PC-3 (cell line): Measurements from ENCODE around the gene ATL1. TPM values are rescaled to one million over a fixed set of nuclear protein-coding genes. Genes with fewer than 3 reads are reported as not detected.

Source experiments
- ATAC-seq: fragments of 200-7000 bp; cut with Tn5 transposase; 2 replicates; pipeline ENCODE4 v1.9.1; 2020; ENCODE audit warnings: mild to moderate bottlenecking, moderate library complexity
- BruUV-seq: library from RNA; stranded (reverse); fragments of 400-500 nt; replicated peaks from 2 replicates; lab custom pipeline; 2021; lab: Mats Ljungman, UMichigan
- CTCF ChIA-PET: fragments of 300-600 bp; sonication (Branson Sonifier 250); formaldehyde crosslinking; loops from one replicate; lab custom pipeline; 2022; ENCODE audit warnings: antibody characterized with exemption; lab: Charles Lee
- POLR2A ChIA-PET: fragments of 300-600 bp; sonication (Branson Sonifier 250); formaldehyde crosslinking; loops from one replicate; lab custom pipeline; 2022; ENCODE audit warnings: antibody characterized with exemption; ENCODE audit not compliant: unreplicated experiment; lab: Charles Lee
- DNase-seq: peaks from one replicate; pipeline ENCODE4 v3.0.0-alpha.2; 2015
- H2AFZ ChIP-seq: fragments of 300-600 bp; sonication (generic); 2 replicates; pipeline ENCODE4 v1.6.0; 2016; ENCODE audit warnings: antibody characterized with exemption, low read length
- H3F3A ChIP-seq: fragments of 300-600 bp; sonication (generic); one replicate; pipeline ENCODE4 v1.6.0; 2017; ENCODE audit warnings: antibody characterized with exemption, low read length, control low read depth, mild to moderate bottlenecking; ENCODE audit not compliant: unreplicated experiment
- H3K27ac ChIP-seq: fragments of 300-600 bp; sonication (generic); 2 replicates; pipeline ENCODE4 v1.5.1; 2016; ENCODE audit warnings: mild to moderate bottlenecking, low read length
- H3K27me3 ChIP-seq: fragments of 300-600 bp; sonication (generic); 2 replicates; pipeline ENCODE4 v1.6.1; 2016; ENCODE audit warnings: low read length, mixed read lengths
- H3K36me3 ChIP-seq: fragments of 300-600 bp; sonication (generic); 2 replicates; pipeline ENCODE4 v1.6.1; 2016; ENCODE audit warnings: low read depth, mixed run types, low read length, mixed read lengths
- H3K4me1 ChIP-seq: fragments of 300-600 bp; sonication (generic); 2 replicates; pipeline ENCODE4 v1.5.1; 2016; ENCODE audit warnings: low read length; ENCODE audit not compliant: insufficient read depth
- H3K4me2 ChIP-seq: fragments of 300-600 bp; sonication (generic); 2 replicates; pipeline ENCODE4 v1.6.0; 2016; ENCODE audit warnings: low read length
- H3K4me3 ChIP-seq: fragments of 300-600 bp; sonication (generic); 2 replicates; pipeline ENCODE4 v1.5.1; 2016; ENCODE audit warnings: mild to moderate bottlenecking, low read length, mixed read lengths
- H3K79me2 ChIP-seq: fragments of 300-600 bp; sonication (generic); 2 replicates; pipeline ENCODE4 v1.6.1; 2017; ENCODE audit warnings: low read length, mixed read lengths
- H3K9ac ChIP-seq: fragments of 300-600 bp; sonication (generic); 2 replicates; pipeline ENCODE4 v1.6.0; 2016; ENCODE audit warnings: mild to moderate bottlenecking, low read length
- H3K9me2 ChIP-seq: fragments of 300-600 bp; sonication (generic); replicated peaks from 2 replicates; pipeline ENCODE4 v1.6.1; 2016; ENCODE audit warnings: mixed run types, low read length, mixed read lengths
- H3K9me3 ChIP-seq: fragments of 300-600 bp; sonication (generic); 2 replicates; pipeline ENCODE4 v1.6.1; 2016; ENCODE audit warnings: low read length, mixed read lengths
- H4K20me1 ChIP-seq: fragments of 300-600 bp; sonication (generic); 2 replicates; pipeline ENCODE4 v1.6.1; 2016; ENCODE audit warnings: low read length, mixed read lengths
- EZH2 ChIP-seq: fragments of 300-600 bp; sonication (generic); IDR thresholded peaks from one replicate; pipeline ENCODE4 v1.6.1; 2017; ENCODE audit warnings: antibody characterized with exemption, mild to moderate bottlenecking, low read length; ENCODE audit not compliant: unreplicated experiment
- EZH2phosphoT487 ChIP-seq: fragments of 300-600 bp; sonication (generic); IDR thresholded peaks from 2 replicates; pipeline ENCODE4 v1.6.1; 2018; ENCODE audit warnings: mild to moderate bottlenecking, antibody characterized with exemption, low read length, borderline replicate concordance
- intact Hi-C: fragments of 100-400 bp; cut with micrococcal nuclease; formaldehyde crosslinking; loops from 2 replicates; pipeline ENCODE4 v1.9.0; 2023
- total RNA-seq: library from RNA; depleted of rRNA; stranded (reverse); fragments of >200 nt; gene quantifications from 2 replicates; pipeline ENCODE4 v1.2.3, GENCODE V29; 2014
- TF ChIP-seq, protein P1 (sequence below): fragments of 300-600 bp; sonication (generic); conservative IDR thresholded peaks from 2 replicates; pipeline ENCODE4 v1.5.1; 2017; ENCODE audit warnings: antibody characterized with exemption, low read depth, mild to moderate bottlenecking, low read length

Gene ATL1
- total RNA-seq, 1 experiment from 2014 or later = 1.3 TPM

DNA sequence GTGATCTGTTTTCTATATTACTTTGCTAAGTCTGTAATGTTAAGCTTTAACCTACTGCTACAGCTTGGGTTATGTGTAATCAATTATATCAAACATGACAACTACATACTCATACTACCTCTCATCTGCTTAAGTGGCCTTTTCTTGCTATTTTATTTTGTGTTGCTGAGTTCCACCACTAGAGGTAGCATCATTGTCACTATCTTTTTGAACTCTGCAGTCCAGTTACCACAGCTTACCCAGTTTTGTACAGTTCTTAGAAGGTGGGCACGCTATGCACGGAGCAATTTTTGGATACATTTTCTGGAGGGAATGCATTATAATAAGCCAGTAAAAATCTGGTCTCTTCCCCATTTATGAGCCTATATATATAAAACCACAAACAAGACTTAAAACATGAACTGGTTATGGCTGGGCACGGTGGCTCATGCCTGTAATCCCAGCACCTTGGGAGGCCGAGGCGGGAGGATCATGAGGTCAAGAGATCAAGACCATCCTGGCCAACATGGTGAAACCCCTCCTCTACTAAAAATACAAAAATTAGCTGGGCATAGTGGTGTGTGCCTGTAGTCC is 59.7 kb downstream of the ATL1 start:
- no TSS peak for BruUV-seq
- no peak overlapping the region for H2AFZ ChIP-seq
- ChIA-PET POLR2A (interaction anchor here (0.7 to 1.1 kb wide), 3 partner anchors 49 to 95 kb away, joined by 6 to 15 read pairs (median 7); partner anchors contain the start of gene SAV1), CTCF (interaction anchor here (0.5 to 2.5 kb wide), 11 partner anchors 12 to 745 kb away, joined by 3 to 19 read pairs (median 4); no protein-coding TSS in a partner anchor)
- H3F3A ChIP-seq = no peaks in the 10 kb centered on the region
- no peak overlapping the region for H3K27ac ChIP-seq
- H3K36me3 ChIP-seq = no peaks in the 10 kb centered on the region
- H3K4me2 ChIP-seq = no peak overlapping the region
- H3K79me2 ChIP-seq = no peaks in the 10 kb centered on the region
- H3K9me2 ChIP-seq = no peaks in the 10 kb centered on the region
- peaks cover 8% of the 10 kb centered on the region for H3K4me1 ChIP-seq
- ATAC-seq (peak; percentile 93), DNase-seq (peak; percentile 72)
- H3K9me3 ChIP-seq = no peaks in the 10 kb centered on the region
- intact Hi-C loops = loop anchor here (1.0 kb wide), 6 partner anchors 19 to 241 kb away; partner anchors contain the start of gene SAV1
- no peak overlapping the region for H3K4me3 ChIP-seq
- no peaks in the 10 kb centered on the region for H3K27me3 ChIP-seq
- H3K9ac ChIP-seq = no peak overlapping the region
- H4K20me1 ChIP-seq = no peaks in the 10 kb centered on the region
- TF ChIP-seq, protein P1, sequence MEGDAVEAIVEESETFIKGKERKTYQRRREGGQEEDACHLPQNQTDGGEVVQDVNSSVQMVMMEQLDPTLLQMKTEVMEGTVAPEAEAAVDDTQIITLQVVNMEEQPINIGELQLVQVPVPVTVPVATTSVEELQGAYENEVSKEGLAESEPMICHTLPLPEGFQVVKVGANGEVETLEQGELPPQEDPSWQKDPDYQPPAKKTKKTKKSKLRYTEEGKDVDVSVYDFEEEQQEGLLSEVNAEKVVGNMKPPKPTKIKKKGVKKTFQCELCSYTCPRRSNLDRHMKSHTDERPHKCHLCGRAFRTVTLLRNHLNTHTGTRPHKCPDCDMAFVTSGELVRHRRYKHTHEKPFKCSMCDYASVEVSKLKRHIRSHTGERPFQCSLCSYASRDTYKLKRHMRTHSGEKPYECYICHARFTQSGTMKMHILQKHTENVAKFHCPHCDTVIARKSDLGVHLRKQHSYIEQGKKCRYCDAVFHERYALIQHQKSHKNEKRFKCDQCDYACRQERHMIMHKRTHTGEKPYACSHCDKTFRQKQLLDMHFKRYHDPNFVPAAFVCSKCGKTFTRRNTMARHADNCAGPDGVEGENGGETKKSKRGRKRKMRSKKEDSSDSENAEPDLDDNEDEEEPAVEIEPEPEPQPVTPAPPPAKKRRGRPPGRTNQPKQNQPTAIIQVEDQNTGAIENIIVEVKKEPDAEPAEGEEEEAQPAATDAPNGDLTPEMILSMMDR = peak; percentile 89
- no peak for TF ChIP-seq EZH2

GRCh38 chr14:50620341-50620740 is 60.4 kb downstream of the ATL1 start:
- Histone ChIP-seq H3K4me3 (no peak overlapping the region), H3K9ac (no peak overlapping the region), H3K9me2 (no peaks in the 10 kb centered on the region), H3K36me3 (no peaks in the 10 kb centered on the region), H3F3A (no peaks in the 10 kb centered on the region), H3K27me3 (no peaks in the 10 kb centered on the region), H3K27ac (no peak overlapping the region), H3K4me2 (peak overlapping the region; percentile 2; the same call in 1 of the 2 replicates), H3K9me3 (no peaks in the 10 kb centered on the region), H2AFZ (no peak overlapping the region), H3K79me2 (no peaks in the 10 kb centered on the region), H3K4me1 (peaks cover 8% of the 10 kb centered on the region), H4K20me1 (no peaks in the 10 kb centered on the region)
- TF ChIP-seq EZH2 = no peak
- TF ChIP-seq, protein P1 = no peak
- no peak for TF ChIP-seq EZH2phosphoT487
- ATAC-seq (peak; percentile 36), DNase-seq (peak; percentile 47)
- intact Hi-C loops = loop anchor here (1.0 kb wide), 1 partner anchor 240 kb away; no protein-coding TSS in a partner anchor
- ChIA-PET CTCF (interaction anchor here (1.7 to 2.5 kb wide), 4 partner anchors 94 to 240 kb away, joined by 9 to 19 read pairs (median 16); no protein-coding TSS in a partner anchor), POLR2A (interaction anchor here (1.1 kb wide), 1 partner anchor 95 kb away, joined by 15 read pairs; no protein-coding TSS in a partner anchor)
- BruUV-seq = no TSS peak

- Histone ChIP-seq H3K4me2 (no peak overlapping the region), H3K4me3 (no peak overlapping the region), H3K36me3 (no peaks in the 10 kb centered on the region), H3K9me2 (no peaks in the 10 kb centered on the region), H2AFZ (no peak overlapping the region), H3K4me1 (peaks cover 8% of the 10 kb centered on the region), H4K20me1 (no peaks in the 10 kb centered on the region), H3K9ac (no peak overlapping the region), H3F3A (no peaks in the 10 kb centered on the region), H3K27me3 (no peaks in the 10 kb centered on the region), H3K79me2 (no peaks in the 10 kb centered on the region), H3K27ac (no peak overlapping the region), H3K9me3 (no peaks in the 10 kb centered on the region)
- intact Hi-C loops = no loop called here
- ChIA-PET POLR2A (no interaction called here), CTCF (no interaction called here)
- DNase-seq = no peak
- BruUV-seq = no TSS peak
- ATAC-seq = no peak
- no peak for TF ChIP-seq EZH2phosphoT487
- no peak for TF ChIP-seq EZH2
- TF ChIP-seq, protein P1 = no peak
Observed at GRCh38 chr14:50622978-50623377, 63.0 kb downstream of the ATL1 start.
